OCI-LY3 (cell line): Measurements from ENCODE around the gene INSM2.

Experiments used
- H2AFZ ChIP-seq: fragments of 200-600, 300-600 bp; shearing (Covaris generic); 2 replicates; pipeline ENCODE4 v1.6.0; 2014; ENCODE audit warnings: antibody characterized with exemption, low read depth, low read length
- H3K27ac ChIP-seq: fragments of 200-600, 300-600 bp; sonication (generic); 2 replicates; pipeline ENCODE4 v1.5.1; 2014; ENCODE audit warnings: mild to moderate bottlenecking, low read length, moderate library complexity, mixed read lengths
- H3K27me3 ChIP-seq: fragments of 200-600, 300-600 bp; sonication (generic); 2 replicates; pipeline ENCODE4 v1.6.1; 2014; ENCODE audit warnings: low read depth, low read length, mixed read lengths
- H3K36me3 ChIP-seq: fragments of 200-600, 300-600 bp; sonication (generic); replicated peaks from 2 replicates; pipeline ENCODE3; 2014; ENCODE audit warnings: low read depth, low read length, mixed read lengths
- H3K4me1 ChIP-seq: fragments of 300-600, 200-600 bp; sonication (generic); 2 replicates; pipeline ENCODE4 v1.6.1; 2014; ENCODE audit warnings: low read length, mixed read lengths
- H3K4me2 ChIP-seq: fragments of 200-600, 300-600 bp; sonication (generic); 2 replicates; pipeline ENCODE4 v1.6.1; 2014; ENCODE audit warnings: low read length, mixed read lengths
- H3K4me3 ChIP-seq: fragments of 300-600, 200-600 bp; sonication (generic); 2 replicates; pipeline ENCODE4 v1.5.1; 2014; ENCODE audit warnings: antibody characterized with exemption, mild to moderate bottlenecking, low read length, moderate library complexity
- H3K79me2 ChIP-seq: fragments of 300-600, 200-600 bp; shearing (Covaris generic); 2 replicates; pipeline ENCODE4 v1.6.1; 2014; ENCODE audit warnings: mild to moderate bottlenecking, low read length, mixed read lengths
- H3K9ac ChIP-seq: fragments of 300-600, 200-600 bp; shearing (Covaris generic); 2 replicates; pipeline ENCODE4 v1.6.0; 2014; ENCODE audit warnings: mild to moderate bottlenecking, low read length, moderate library complexity
- H3K9me3 ChIP-seq: fragments of 200-600, 300-600 bp; shearing (Covaris generic); 2 replicates; pipeline ENCODE4 v1.6.1; 2014; ENCODE audit warnings: low read length, mixed read lengths; ENCODE audit not compliant: insufficient read depth
- H4K20me1 ChIP-seq: fragments of 200-600, 300-600 bp; sonication (generic); 2 replicates; pipeline ENCODE4 v1.6.1; 2016; ENCODE audit warnings: low read length, mixed read lengths; ENCODE audit not compliant: insufficient read depth
- EZH2phosphoT487 ChIP-seq: fragments of 200-600 bp; shearing (Covaris generic); IDR thresholded peaks from 2 replicates; pipeline ENCODE4 v1.6.1; 2018; ENCODE audit warnings: antibody characterized with exemption, mixed run types, low read depth
- TF ChIP-seq, protein P1 (sequence below): fragments of 200-600, 300-600 bp; sonication (generic); IDR thresholded peaks from 2 replicates; pipeline ENCODE4 v1.5.1; 2014; ENCODE audit warnings: antibody characterized with exemption, low read length, low read depth

Gene INSM2

DNA sequence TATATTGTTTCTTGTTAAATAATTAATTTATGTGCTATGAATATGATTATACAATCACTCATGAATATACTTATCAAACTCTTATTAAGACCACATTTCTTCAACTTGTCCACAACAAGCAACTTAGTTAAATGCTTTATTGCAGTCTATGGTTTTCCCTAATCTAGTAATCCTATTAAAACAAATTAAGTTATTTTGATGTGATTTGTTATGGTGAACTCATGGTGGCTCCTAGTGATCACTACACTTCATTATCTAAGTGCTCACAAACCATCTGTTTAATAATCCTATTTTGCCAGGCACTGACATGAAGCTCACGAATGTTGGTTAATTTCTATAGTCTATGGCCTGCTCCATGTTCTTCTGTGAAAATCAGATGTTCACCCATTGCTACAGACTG, 42.9 kb downstream of the INSM2 start:
- TF ChIP-seq, protein P1, sequence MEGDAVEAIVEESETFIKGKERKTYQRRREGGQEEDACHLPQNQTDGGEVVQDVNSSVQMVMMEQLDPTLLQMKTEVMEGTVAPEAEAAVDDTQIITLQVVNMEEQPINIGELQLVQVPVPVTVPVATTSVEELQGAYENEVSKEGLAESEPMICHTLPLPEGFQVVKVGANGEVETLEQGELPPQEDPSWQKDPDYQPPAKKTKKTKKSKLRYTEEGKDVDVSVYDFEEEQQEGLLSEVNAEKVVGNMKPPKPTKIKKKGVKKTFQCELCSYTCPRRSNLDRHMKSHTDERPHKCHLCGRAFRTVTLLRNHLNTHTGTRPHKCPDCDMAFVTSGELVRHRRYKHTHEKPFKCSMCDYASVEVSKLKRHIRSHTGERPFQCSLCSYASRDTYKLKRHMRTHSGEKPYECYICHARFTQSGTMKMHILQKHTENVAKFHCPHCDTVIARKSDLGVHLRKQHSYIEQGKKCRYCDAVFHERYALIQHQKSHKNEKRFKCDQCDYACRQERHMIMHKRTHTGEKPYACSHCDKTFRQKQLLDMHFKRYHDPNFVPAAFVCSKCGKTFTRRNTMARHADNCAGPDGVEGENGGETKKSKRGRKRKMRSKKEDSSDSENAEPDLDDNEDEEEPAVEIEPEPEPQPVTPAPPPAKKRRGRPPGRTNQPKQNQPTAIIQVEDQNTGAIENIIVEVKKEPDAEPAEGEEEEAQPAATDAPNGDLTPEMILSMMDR: no peak
- TF ChIP-seq EZH2phosphoT487: no peak
- no peaks in the 10 kb centered on the region for H3K9me3 ChIP-seq
- H4K20me1 ChIP-seq: no peaks in the 10 kb centered on the region
- H3K4me3 ChIP-seq: no peak overlapping the region
- H3K79me2 ChIP-seq: no peaks in the 10 kb centered on the region
- H3K9ac ChIP-seq: no peak overlapping the region
- no peak overlapping the region for H2AFZ ChIP-seq
- no peaks in the 10 kb centered on the region for H3K4me1 ChIP-seq
- H3K36me3 ChIP-seq: no peaks in the 10 kb centered on the region
- no peak overlapping the region for H3K27ac ChIP-seq
- no peak overlapping the region for H3K4me2 ChIP-seq
- no peaks in the 10 kb centered on the region for H3K27me3 ChIP-seq

DNA sequence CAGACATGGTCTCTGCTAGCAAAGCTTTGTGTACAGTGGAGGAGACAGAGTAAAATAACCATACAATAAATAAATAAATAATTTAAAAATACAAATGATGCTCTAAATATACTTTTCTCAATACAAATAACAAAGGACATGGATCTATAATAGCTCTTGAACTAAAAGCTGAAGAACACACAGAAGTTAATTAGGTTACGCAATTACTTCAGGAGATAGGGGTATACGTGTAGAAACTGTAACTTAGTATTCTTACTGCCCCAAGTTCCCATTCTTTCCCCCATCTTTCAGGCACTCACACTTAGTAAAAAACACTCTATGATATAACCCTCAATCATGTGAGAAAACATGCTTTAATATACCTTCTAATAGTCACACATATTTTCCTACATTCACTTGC, 44.2 kb downstream of the INSM2 start:
- H3K27ac ChIP-seq: no peak overlapping the region

DNA sequence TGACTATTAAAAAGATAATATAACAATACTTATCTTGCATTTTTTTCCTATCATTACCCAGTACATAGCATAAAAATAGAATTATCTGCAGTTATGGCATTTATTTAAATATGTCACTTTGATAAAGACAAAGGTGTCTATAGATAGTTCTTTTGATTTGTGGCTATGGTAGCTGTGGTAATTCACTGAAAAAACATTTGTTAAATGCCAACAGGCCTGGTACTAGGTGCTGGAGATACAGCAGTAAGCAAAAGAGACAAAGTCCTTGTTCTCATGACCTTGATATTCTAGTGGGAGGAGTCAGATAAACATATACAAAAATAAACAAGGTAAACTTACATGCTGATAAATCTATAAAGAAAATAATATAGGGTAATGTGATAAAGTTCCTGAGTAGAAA, 44.7 kb downstream of the INSM2 start:
- no peaks in the 10 kb centered on the region for H3K79me2 ChIP-seq
- no peaks in the 10 kb centered on the region for H4K20me1 ChIP-seq
- no peak for TF ChIP-seq EZH2phosphoT487
- TF ChIP-seq, protein P1: no peak
- H3K4me1 ChIP-seq: no peaks in the 10 kb centered on the region
- H3K36me3 ChIP-seq: no peaks in the 10 kb centered on the region
- no peaks in the 10 kb centered on the region for H3K27me3 ChIP-seq
- H2AFZ ChIP-seq: no peak overlapping the region
- H3K9me3 ChIP-seq: no peaks in the 10 kb centered on the region
- H3K4me3 ChIP-seq: no peak overlapping the region
- H3K27ac ChIP-seq: no peak overlapping the region
- H3K9ac ChIP-seq: no peak overlapping the region
- H3K4me2 ChIP-seq: no peak overlapping the region

More for the DNA sequence above, 44.2 kb downstream of the INSM2 start:
- TF ChIP-seq, protein P1: no peak
- TF ChIP-seq EZH2phosphoT487: no peak
- Histone ChIP-seq H3K27me3 (no peaks in the 10 kb centered on the region), H3K36me3 (no peaks in the 10 kb centered on the region), H3K4me3 (no peak overlapping the region), H3K4me2 (no peak overlapping the region), H4K20me1 (no peaks in the 10 kb centered on the region), H3K9ac (no peak overlapping the region), H3K79me2 (no peaks in the 10 kb centered on the region), H2AFZ (no peak overlapping the region), H3K4me1 (no peaks in the 10 kb centered on the region), H3K9me3 (no peaks in the 10 kb centered on the region)
